Measurements from ENCODE around the gene RRN3.
"Not testable (repeated sequence)": the region's sequence is repeated elsewhere in the genome, so short reads cannot be mapped to it uniquely, and the experiment has no call there.

RRN3 gene

GRCh38 chr16:15093955-15094827 lies at the start of gene RRN3:
RRN3 (minus strand) TSS chr16:15094272; CDS start chr16:15094233, 39 bp downstream.
- peak; percentile 71 for DNase-seq

- not testable (repeated sequence) for DNase-seq
Observed at GRCh38 chr16:15143601-15144091, 49.6 kb upstream of the RRN3 start.

GRCh38 chr16:15142891-15143600 lies 49.0 kb upstream of the RRN3 start:
- not testable (repeated sequence) for DNase-seq

GRCh38 chr16:15142107-15142890 lies 48.2 kb upstream of the RRN3 start:
- DNase-seq: not testable (repeated sequence)

GRCh38 chr16:15141586-15141985 lies 47.5 kb upstream of the RRN3 start:
- DNase-seq: no peak

GRCh38 chr16:15140444-15141365 lies 46.6 kb upstream of the RRN3 start:
- not testable (repeated sequence) for DNase-seq

GRCh38 chr16:15137514-15137913 lies 43.4 kb upstream of the RRN3 start:
- DNase-seq: not testable (repeated sequence)

GRCh38 chr16:15135483-15136360 lies 41.6 kb upstream of the RRN3 start:
- not testable (repeated sequence) for DNase-seq

GRCh38 chr16:15134752-15135482 lies 40.8 kb upstream of the RRN3 start:
- not testable (repeated sequence) for DNase-seq

GRCh38 chr16:15133554-15133953 lies 39.5 kb upstream of the RRN3 start:
- DNase-seq: not testable (repeated sequence)

GRCh38 chr16:15132719-15133428 lies 38.8 kb upstream of the RRN3 start:
- not testable (repeated sequence) for DNase-seq

- not testable (repeated sequence) for DNase-seq
Observed at GRCh38 chr16:15130943-15131700, 37.0 kb upstream of the RRN3 start.

GRCh38 chr16:15130256-15130932 lies 36.3 kb upstream of the RRN3 start:
- not testable (repeated sequence) for DNase-seq

- not testable (repeated sequence) for DNase-seq
Observed at GRCh38 chr16:15127641-15128425, 33.8 kb upstream of the RRN3 start.

GRCh38 chr16:15100372-15100987 lies 6.4 kb upstream of the RRN3 start:
- DNase-seq: not testable (repeated sequence)

GRCh38 chr16:15099366-15099909 lies 5.4 kb upstream of the RRN3 start:
- not testable (repeated sequence) for DNase-seq

Measured in amniotic stem cell (primary cell).